NCI-H2081 treated with DMSO at 0.1 percent for 48 hours (cell line): ENCODE results near the gene SPOPL.
"Not testable (repeated sequence)": the region's sequence is repeated elsewhere in the genome, so short reads cannot be mapped to it uniquely, and the experiment has no call there.

Source experiments
- DNase-seq: peaks from one replicate; lab custom pipeline; 2025; lab: John Stamatoyannopoulos, UW

Gene SPOPL

DNA sequence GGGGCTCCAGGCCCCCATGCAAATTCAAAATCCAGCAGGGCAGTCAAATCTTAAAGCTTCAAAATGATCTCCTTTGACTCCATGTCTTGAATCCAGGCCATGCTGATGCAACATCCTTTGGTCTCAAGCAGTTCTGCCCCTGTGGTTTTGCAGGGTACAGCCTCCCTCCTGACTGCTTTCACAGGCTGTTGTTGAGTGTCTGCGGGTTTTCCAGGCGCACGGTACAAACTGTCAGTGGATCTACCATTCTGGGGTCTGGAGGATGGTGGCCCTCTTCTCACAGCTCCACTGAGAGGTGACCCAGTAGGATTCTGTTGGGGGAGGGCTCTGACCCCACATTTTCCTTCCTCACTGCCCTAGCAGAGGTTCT is 22.1 kb downstream of the SPOPL start:
- not testable (repeated sequence) for DNase-seq

DNA sequence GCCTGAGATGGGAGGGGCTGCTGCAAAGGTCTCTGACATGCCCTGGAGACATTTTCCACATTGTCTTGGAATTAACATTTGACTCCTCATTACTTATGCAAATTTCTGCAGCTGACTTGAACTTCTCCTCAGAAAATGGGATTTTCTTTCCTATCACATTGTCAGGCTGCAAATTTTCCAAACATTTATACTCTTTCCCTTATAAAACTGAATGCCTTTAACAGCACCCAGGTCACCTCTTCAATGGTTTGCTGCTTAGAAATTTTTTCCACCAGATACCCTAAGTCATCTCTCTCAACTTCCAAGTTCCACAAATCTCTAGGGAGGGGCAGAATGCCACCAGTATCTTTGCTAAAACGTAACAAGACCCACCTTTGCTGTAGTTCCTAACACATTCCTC is 22.8 kb downstream of the SPOPL start:
- DNase-seq: not testable (repeated sequence)

DNA sequence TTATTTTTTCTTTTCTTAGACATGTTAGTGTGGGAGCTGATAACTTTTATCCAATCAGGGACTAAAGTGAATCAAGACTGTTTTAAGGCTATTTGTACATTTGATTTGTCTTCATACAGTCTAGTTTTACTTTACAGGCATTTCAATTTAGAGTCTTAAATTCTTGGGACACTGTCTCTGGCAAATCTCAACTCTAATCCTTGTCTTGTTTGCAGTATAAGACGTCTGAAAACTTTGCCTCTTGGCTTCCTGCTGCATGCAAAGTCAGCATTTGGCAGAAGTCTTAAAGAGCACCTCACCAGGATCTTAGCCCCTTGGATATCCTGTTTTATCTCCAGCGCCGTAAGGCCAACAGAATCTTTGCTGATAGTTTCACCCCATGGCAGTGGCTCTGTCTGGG is 30.3 kb downstream of the SPOPL start:
- no peak for DNase-seq

DNA sequence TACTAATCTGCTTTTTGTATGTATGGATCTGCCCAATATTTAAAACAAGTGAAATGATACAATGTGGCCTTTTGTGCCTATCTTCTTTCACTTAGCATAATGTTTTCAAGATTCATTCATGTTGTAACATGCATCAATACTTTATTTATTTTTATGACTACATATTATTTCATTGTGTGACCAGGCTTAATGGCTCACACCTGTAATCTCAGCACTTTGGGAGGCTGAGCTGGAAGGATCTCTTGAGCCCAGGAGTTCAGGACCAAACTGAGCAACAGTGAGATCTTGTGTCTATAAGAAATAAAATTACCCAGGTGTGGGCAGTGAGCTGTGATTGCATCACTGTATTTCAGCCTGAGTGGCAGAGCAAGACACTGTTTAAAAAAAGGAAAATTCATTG is 33.2 kb downstream of the SPOPL start:
- no peak for DNase-seq

DNA sequence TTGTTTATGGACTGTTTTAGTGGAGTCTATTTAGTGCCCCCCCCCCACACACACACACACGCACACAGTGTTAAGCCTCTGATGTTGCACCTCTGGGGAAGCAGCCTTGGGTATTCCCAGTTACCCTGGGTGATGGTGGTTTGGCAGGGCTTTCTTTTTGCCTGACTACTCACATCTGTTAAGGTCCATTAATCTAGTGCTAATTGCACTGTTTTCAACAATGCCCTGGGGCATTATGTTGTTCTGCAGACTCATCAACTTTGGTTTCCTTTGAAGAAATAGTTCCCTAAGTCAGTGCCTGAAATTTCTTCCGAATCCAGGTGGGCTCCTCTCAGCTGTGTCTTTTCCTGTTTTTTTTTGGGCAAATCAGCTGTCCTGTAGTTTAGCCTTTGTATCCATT is 34.7 kb downstream of the SPOPL start:
- no peak for DNase-seq

DNA sequence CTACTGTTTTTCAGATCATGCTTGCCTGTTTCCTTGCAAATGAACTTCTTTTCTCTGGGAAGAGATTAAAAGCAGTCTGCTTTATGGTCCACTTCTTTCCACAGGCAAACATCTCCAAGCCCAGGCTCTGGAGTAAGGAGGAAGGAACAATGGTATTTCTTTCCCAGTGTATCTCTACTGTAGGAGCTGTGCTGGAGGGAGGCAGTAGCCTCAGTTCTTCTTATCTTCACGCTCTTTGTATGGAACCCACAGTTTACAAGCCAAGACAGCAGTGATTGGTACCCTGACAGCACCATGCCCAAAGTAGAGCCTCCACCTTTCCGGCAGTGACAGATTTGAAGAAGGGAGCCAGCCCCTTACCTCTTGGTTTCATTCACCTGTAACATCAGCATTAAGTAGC is 35.2 kb downstream of the SPOPL start:
- no peak for DNase-seq

DNA sequence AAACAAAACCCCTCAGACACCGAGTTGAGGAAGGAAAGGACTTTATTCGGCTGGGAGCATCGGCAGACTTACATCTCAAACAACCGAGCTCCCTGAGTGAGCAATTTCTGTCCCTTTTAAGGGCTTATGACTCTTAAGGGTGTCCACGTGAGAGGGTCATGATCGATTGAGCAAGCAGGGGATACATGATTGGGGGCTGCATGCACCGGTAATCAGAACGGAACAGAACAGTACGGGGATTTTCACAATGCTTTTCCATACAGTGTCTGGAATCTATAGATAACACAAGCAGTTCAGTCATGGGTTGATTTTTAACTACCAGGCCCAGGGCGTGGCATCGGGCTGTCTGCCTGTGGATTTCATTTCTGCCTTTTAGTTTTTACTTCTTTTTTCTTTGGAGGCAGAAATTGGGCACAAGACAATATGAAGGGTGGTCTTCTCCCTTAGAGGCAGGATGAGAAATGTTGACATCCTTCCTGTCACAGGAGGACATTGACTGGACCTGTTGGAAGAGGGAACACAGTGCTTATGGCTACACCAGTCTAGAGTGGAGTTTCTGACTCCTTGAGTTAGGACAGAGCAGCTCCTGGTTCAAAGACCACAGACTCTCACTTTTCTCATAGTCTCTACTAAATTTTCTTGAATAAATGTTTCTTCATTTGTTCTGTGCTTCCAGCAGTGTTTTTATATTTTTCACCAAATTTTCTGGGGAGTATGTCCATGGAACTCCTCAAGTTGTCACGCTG is 35.8 kb downstream of the SPOPL start:
- no peak for DNase-seq

DNA sequence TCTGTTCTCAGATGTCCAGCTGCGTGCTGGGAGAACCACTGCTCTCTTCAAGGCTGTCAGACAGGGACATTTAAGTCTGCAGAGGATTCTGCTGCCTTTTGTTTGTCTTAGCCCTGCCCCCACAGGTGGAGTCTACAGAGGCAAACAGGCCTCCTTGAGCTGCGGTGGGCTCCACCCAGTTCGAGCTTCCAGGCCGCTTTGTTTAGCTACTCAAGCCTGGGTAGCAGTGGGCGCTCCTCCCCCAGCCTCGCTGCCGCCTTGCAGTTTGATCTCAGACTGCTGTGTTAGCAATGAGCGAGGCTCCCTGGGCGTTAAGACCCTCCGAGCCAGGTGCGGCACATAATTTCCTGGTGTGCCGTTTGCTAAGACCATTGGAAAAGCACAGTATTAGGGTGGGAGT is 42.6 kb downstream of the SPOPL start:
- DNase-seq: not testable (repeated sequence)

DNA sequence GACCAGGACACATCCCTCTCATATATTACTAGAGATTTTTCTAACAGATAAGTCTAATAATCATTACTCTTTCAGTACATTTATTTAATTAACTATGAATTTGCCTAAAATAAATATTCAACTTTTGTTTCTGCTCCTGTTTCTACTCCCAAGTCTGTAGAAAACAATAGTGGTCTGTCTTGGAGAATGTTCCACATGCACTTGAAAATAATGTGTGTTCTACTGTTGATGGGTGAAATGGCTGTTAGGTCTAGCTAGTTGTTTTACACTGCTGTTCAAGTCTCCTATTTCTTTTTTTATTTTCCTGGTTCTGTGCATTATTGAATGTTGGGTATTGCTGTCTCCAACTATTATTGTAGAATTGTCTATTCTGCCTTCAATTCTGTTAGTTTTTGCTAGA is 47.2 kb downstream of the SPOPL start:
- DNase-seq: no peak

DNA sequence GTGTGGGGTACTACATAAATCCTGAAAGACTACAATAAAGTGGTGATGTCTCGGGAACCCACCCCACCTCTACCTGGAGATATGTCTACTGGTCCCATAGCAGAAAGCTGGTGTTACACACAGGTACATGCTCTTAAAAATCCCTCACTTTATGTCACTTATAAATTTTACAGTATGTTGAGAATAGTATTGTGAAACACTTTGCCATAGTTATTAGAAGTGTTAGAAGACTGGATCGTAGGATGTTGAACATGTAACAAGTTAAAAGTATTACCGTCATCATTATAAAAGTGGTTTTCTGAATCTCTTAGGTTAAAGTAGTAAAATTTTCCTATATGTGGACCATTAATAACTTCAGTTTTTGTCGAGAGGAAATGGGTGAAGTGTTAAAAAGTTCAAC is 48.6 kb downstream of the SPOPL start:
- DNase-seq: no peak

DNA sequence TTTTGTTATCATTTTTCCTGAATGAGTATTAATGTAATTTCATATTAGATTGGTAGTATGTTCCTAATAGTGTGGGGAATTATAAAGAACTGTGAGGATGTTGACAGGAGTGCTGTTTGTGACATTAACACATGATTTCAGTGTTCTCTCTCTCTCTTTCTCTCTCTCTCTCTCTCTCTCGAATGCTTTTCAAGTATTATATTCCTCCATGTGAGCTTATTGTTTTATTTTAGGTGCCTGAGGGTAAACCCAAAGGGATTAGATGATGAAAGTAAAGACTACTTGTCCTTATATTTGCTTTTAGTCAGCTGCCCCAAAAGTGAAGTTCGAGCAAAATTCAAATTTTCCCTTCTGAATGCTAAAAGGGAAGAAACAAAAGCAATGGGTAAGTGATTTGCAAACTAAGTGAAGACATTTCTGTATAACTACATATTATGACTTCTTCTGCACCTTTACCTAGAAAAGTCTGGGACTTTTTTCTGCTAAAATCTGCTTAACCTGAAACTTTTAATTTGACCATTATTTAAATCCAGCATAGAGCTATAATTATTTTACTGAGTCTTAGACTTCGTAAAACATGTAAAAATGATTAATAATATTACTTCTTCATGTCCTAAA is 49.2 kb downstream of the SPOPL start:
- no peak for DNase-seq

DNA sequence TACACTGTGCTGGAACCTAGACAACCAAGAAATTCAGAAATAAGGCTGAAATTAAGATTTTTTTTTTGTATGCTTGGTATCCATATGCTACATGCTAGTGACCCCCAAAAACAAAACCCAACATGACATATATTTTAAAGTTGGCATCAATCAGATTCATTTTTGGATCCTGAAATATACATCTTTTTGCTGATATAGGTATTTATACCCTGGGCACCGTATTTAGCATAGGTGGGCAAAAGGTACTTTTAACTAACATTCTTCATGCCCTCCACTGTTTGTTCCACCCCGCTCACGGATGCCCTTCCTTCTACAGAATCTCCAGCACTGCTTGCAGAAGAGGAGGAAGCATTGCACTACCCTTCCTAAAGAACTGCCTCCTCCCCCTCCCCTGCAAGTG is 52.6 kb downstream of the SPOPL start:
- no peak for DNase-seq

DNA sequence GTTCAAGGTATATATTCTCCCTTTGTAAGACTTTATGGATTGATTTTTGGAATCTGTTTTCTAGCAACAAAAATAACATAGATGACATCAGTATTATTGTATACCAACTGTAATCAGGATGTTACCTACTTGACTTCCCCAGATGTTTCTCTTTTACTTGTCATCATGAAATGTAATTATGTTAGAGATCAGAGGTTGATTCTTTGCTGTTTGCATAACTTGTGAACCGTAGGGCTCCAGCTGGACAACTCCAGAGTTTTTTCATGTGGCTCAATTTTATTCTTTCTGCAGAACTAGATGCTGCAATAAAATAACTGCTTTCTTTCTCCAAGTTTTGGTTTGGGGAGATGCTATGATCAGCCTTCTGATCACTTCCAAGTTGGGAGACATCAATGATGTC is 58.1 kb downstream of the SPOPL start:
- no peak for DNase-seq

DNA sequence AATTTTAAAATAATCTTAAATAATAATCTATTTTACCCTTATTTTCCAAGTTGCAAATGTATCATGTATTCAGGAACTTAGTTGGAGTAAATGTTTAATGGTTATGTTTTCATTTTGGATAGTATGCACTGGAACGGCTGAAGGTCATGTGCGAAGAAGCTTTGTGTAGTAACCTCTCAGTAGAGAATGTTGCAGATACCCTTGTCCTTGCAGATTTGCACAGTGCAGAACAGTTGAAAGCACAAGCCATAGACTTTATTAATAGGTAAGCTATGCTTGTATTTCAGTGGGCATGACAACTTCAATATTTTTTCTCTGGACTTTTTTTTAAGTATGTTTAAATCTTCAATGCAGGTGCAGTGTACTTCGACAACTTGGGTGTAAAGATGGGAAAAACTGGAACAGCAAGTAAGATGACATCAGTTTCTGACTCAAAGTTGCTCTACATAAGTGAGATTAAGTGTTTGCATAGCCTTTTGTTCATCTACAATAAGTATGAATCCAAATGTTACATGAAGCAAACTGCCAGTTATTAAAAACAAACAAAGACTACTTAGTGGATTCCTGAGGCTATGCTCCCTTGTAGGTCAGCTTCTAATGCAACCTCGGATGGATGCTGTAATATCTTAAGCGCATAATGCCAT is 63.1 kb downstream of the SPOPL start:
- no peak for DNase-seq

DNA sequence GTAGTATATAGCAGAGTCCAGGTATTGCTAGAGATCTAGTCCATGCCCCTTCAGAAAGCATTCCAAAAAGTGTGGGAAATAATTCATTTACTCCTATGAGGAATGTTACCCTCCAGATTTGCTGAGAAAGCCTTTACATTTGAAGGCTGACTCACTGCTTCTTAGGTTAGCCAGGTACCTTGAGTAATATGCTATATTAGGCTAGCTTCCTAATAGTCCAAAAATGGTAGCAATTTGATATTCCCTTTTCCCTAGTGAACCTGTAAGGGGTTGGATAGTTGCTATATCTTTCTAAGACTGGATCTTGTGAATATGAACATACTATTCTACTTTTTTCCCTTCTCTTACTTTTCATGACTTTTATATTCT is 63.6 kb downstream of the SPOPL start:
- DNase-seq: no peak

DNA sequence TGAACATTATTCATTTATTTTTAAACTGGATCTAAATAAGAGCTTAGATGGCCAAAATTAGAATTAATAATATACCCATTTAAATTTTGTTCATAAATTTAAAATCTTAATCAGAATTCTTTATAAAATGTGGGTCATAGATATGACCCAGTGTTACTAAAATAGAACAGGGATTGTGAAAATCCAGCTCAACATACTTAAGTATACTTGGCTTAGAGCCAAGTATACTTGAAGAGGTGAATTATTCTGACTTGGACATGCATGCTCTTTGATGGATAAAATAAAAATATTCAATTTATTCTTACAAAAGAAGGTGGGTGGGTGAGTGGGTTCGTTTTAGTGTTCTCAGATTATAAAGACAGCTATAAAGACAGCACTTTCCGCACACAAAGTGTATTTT is 70.7 kb downstream of the SPOPL start:
- no peak for DNase-seq

DNA sequence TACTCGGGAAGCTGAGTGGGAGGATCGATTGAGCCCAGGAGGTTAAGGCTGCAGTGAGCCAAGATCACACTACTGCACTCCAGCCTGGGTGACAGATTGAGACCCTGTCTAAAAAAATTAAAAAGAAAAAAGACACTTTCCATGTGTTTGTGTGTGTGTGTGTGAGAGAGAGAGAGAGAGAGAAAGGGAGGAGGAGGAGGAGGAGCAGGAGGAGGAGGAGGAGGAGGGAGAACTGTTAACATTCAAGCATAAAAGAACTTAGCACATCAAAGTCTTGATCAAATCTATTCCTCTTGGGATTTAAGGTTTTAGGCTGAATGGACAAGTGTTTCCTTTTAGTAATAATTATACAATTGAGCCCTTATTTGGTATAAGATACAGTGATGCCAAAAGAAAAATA is 75.5 kb downstream of the SPOPL start:
- no peak for DNase-seq

DNA sequence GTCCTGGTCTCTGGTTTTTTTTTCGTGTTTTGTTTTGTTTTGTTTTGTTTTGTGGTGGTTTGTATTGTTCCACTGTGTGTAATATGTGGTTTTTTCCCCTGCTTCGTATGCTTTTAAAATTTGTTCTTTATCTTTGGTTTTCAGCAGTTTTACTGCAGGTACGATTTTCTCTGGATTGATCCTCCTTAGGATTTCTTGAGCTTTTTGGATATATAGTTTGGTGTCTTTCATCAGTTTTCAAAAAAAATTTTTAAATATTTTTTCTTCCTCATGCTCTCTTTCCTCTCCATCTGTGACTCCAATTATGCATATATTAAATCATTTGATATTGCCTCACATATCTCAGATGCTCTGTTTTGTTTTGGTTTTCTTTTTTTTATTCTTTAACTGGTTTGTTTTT is 78.0 kb downstream of the SPOPL start:
- no peak for DNase-seq

DNA sequence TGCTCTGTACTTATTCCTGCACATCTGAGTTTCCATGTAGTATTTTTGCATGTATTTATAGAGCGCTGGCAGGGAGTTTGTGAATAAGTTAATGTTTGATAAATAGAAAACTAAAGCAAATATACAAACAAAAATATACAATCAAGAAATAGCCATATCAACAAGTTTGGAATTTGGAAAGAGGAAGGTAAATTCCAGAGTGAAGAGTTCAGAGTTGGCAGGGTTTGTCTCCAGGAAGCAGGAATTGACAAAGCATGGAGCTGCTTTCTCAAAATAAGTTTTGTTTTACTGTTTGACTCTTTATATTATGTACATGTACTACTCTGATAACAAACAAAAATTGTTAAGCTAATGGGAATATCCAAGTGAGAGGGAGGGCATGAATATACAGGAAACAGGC is 80.3 kb downstream of the SPOPL start:
- DNase-seq: no peak

DNA sequence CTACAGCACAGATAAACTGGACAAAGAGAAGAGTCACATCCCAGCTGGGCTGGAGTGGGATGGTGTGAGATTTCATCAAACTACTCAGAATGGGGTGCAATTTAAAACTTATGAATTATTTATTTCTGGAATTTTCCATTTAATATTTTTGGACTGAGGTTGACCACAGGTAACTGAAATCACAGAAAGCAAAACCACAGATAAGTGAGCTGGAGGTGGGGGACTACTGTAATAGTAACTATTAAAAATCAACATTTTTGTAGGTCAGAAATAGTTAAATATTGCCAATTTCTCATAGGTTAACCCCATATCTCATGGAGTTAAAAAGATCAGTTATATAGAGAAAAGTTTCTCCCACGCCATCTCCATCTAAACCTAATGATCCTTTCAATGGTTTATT is 88.1 kb downstream of the SPOPL start:
- DNase-seq: no peak

DNA sequence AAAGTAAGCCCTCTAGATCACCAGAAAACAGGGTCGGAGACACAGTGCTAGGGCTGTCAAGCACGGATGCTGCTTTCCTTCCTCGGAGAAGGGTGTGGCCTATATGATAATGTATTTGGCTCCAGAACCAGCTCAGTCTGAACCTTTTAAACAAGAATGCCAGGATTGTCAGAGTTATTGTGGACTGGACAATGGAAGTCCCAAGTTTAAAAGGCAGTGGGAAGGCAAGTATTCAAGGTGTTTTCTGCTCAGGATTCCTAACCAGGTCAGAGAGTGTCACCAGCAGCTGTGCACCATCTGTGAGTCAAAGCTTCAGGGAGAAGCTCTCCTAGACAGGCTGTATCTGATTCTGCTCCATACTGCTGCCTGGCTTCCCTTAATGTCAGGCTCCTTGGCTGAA is 94.8 kb downstream of the SPOPL start:
- no peak for DNase-seq

DNA sequence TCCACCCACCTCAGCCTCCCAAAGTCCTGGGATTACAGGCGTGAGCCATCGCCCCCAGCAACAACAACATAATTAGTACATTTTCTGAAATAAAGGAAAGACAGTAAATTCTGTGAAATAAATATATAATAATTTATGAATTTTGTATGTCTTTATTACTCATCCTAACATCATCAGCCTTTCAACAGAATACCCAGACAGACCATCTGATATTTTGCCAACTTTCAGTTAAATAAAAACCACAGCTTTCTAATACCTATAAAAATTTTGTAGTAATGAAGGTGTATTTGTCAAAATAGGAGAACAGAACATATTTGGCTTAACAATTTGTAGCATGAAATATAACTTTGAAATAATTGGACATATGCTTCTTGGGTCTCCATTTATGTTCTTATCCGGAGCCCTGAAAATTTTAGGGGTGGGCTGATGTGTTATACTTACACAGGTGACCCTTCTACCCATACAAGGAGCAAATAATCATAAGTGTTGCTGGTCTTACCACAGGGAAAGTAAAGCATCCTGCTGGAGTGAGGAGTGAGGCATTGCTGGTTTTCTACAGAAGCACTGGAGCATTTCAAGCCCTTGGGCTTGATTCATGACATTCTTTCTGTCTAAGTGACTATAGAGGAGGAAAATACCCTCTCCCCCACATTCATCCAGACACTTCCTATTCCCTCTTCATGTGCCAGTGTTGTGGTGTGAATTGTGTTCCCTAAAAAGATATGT is 99.3 kb downstream of the SPOPL start:
- DNase-seq: no peak
